K562 (cell line): ENCODE results near the gene TRMT2A. TPM values are rescaled to one million over a fixed set of nuclear protein-coding genes. Genes with fewer than 3 reads are reported as not detected.

ENCODE experiments used
- ASH1L ChIP-seq: fragments of 450-650 bp; IDR thresholded peaks from 2 replicates; pipeline ENCODE4 v1.6.1; 2018; ENCODE audit warnings: borderline replicate concordance, mild to moderate bottlenecking, low read depth; ENCODE audit not compliant: partially characterized antibody
- CCAR2 ChIP-seq: fragments of 200-400 bp; formaldehyde crosslinking; IDR thresholded peaks from 2 replicates; pipeline ENCODE4 v1.6.1; 2017; ENCODE audit warnings: mild to moderate bottlenecking, low read depth, low read length
- EHMT2 ChIP-seq: fragments of 450-650 bp; IDR thresholded peaks from 2 replicates; pipeline ENCODE4 v1.6.1; 2018; ENCODE audit warnings: antibody characterized with exemption
- FOXJ3 ChIP-seq: sonication (generic); formaldehyde crosslinking; IDR thresholded peaks from 2 replicates; pipeline ENCODE4 v1.4.0; 2020; ENCODE audit warnings: mild to moderate bottlenecking, missing genetic modification reagents
- HDAC6 ChIP-seq: IDR thresholded peaks from 2 replicates; pipeline ENCODE4 v1.6.1; 2012; ENCODE audit warnings: low read depth, mild to moderate bottlenecking, control low read depth, inconsistent platforms, low read length, moderate library complexity
- JUND ChIP-seq, 2 experiments: IDR thresholded peaks; 2 replicates in 1 of 2; 3 replicates in 1 of 2; pipeline ENCODE4 v1.6.1; 2011; ENCODE audit warnings: borderline replicate concordance in 2 of 2, low read depth in 2 of 2, low read length in 2 of 2, improper control_type of control experiment in 1 of 2, missing biosample characterization in 1 of 2, missing genetic modification characterization in 1 of 2, missing genetic modification reagents in 1 of 2
- KDM4B ChIP-seq, 2 experiments: fragments of 450-650 bp in 1 of 2; sonication (generic) in 1 of 2; IDR thresholded peaks; 2 replicates each; pipeline ENCODE4 v1.6.1; 2016 to 2017; ENCODE audit warnings: borderline replicate concordance in 2 of 2, antibody characterized with exemption in 1 of 2, low read depth in 1 of 2, mild to moderate bottlenecking in 1 of 2
- NCOA4 ChIP-seq: fragments of 450-650 bp; IDR thresholded peaks from 2 replicates; pipeline ENCODE4 v1.6.1; 2018; ENCODE audit warnings: mild to moderate bottlenecking; ENCODE audit not compliant: partially characterized antibody
- PHF20 ChIP-seq: fragments of 450-650 bp; IDR thresholded peaks from 2 replicates; pipeline ENCODE4 v1.6.1; 2018; ENCODE audit not compliant: partially characterized antibody
- RCOR1 ChIP-seq, 2 experiments: IDR thresholded peaks; 2 replicates each; pipeline ENCODE4 v1.6.1; 2012; ENCODE audit warnings: low read depth in 2 of 2, low read length in 2 of 2, borderline replicate concordance in 1 of 2, improper control_type of control experiment in 1 of 2
- SIN3B ChIP-seq: fragments of 450-650 bp; IDR thresholded peaks from 2 replicates; pipeline ENCODE4 v1.6.1; 2017; ENCODE audit warnings: low read depth, mild to moderate bottlenecking, moderate library complexity
- SNIP1 ChIP-seq: fragments of 450-650 bp; IDR thresholded peaks from 2 replicates; pipeline ENCODE4 v1.7.1; 2017; ENCODE audit warnings: low read depth, mild to moderate bottlenecking
- SRSF1 ChIP-seq: fragments of 200-400 bp; formaldehyde crosslinking; IDR thresholded peaks from 2 replicates; pipeline ENCODE4 v1.6.1; 2017; ENCODE audit warnings: mild to moderate bottlenecking, low read depth, low read length, moderate library complexity
- SRSF7 ChIP-seq: fragments of 200-400 bp; formaldehyde crosslinking; optimal IDR thresholded peaks from 2 replicates; pipeline ENCODE3; 2017; ENCODE audit warnings: mild to moderate bottlenecking, low read depth, low read length
- TCF3 ChIP-seq: sonication (generic); formaldehyde crosslinking; IDR thresholded peaks from 2 replicates; pipeline ENCODE4 v1.4.0; 2020; ENCODE audit warnings: mild to moderate bottlenecking, missing genetic modification reagents
- WHSC1 ChIP-seq: IDR thresholded peaks from one replicate; pipeline ENCODE4 v1.6.1; 2012; ENCODE audit warnings: low read length, control low read depth, inconsistent platforms
- ZFP1 ChIP-seq: fragments of 450-650 bp; formaldehyde crosslinking; IDR thresholded peaks from 2 replicates; pipeline ENCODE4 v1.4.0; 2020; ENCODE audit warnings: mild to moderate bottlenecking, mixed read lengths
- ZNF12 ChIP-seq: sonication (generic); formaldehyde crosslinking; IDR thresholded peaks from 2 replicates; pipeline ENCODE4 v1.4.0; 2020; ENCODE audit warnings: mild to moderate bottlenecking, missing genetic modification reagents
- polyA plus RNA-seq, 8 experiments: library from polyadenylated mRNA; depleted of rRNA in 4 of 8; stranded (reverse) in 5 of 8; unstranded in 3 of 8; fragments of >200 nt; fragmentation: Nextera tagmentation in 2 of 8; fragmentation: Illumina TruSeq in 1 of 8; extraction: Ambion mirVana in 2 of 8; extraction: Trizol in 1 of 8; gene quantifications; 2 replicates each; pipeline versions ENCODE4 v1.2.1 to v1.2.3, GENCODE V29; 2011 to 2014; ENCODE audit warnings: inconsistent platforms in 1 of 8, missing spikeins in 1 of 8
- total RNA-seq, 7 experiments: library from RNA; depleted of rRNA in 6 of 7; stranded (reverse); fragments of >200 nt in 6 of 7; fragmentation: Illumina TruSeq in 2 of 7; extraction: Trizol in 2 of 7; gene quantifications; 2 replicates each; pipeline versions ENCODE4 v1.2.1 to v1.2.3, GENCODE V29; 2011 to 2021; ENCODE audit warnings: low replicate concordance in 1 of 7
- TF ChIP-seq, protein P1 (sequence below): fragments of 450-650 bp; IDR thresholded peaks from 2 replicates; pipeline ENCODE4 v1.6.1; 2018; ENCODE audit not compliant: partially characterized antibody
- TF ChIP-seq, protein P2 (sequence below): fragments of 250-450 bp; sonication (Bioruptor Pico); IDR thresholded peaks from 2 replicates; pipeline ENCODE4 v1.4.0; 2020; ENCODE audit warnings: mild to moderate bottlenecking, moderate library complexity
- TF ChIP-seq, protein P3 (sequence below): fragments of 250-450 bp; sonication (Bioruptor Pico); IDR thresholded peaks from 2 replicates; pipeline ENCODE4 v1.9.0; 2021; ENCODE audit warnings: mild to moderate bottlenecking

The TRMT2A gene
- total and polyA plus RNA-seq, 9 of the 15 experiments (the other 6 are each of a cell fraction or from before 2014, with no cell fraction given): 1.6 to 265 (median 140) TPM

DNA sequence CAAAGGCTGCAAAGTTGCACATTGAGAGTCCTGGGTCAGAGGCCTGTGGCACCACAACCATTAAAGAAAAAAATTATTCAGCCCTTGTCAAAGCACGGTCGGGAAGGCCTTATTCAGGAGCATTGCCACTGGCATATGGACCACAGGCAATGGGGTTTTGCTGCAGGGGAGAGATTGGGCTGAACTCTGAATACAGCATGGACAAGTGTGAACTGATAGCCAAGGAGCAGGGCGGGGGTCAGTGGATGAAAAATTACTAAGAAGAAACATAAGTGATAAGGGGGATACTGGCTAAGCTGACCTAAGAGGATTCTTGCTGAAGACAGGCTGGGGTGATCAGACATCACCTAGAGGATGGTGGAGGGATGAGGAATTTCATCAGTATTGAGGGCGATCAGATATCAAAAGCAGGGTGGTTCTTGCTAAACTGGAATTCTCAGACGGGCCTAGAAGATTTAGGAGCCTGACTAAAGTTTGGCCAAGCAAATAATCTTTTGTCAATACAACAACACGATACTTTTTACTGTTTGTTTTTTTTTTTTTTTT is 40.3 kb downstream of the TRMT2A start (continued):
- TF ChIP-seq, protein P1, sequence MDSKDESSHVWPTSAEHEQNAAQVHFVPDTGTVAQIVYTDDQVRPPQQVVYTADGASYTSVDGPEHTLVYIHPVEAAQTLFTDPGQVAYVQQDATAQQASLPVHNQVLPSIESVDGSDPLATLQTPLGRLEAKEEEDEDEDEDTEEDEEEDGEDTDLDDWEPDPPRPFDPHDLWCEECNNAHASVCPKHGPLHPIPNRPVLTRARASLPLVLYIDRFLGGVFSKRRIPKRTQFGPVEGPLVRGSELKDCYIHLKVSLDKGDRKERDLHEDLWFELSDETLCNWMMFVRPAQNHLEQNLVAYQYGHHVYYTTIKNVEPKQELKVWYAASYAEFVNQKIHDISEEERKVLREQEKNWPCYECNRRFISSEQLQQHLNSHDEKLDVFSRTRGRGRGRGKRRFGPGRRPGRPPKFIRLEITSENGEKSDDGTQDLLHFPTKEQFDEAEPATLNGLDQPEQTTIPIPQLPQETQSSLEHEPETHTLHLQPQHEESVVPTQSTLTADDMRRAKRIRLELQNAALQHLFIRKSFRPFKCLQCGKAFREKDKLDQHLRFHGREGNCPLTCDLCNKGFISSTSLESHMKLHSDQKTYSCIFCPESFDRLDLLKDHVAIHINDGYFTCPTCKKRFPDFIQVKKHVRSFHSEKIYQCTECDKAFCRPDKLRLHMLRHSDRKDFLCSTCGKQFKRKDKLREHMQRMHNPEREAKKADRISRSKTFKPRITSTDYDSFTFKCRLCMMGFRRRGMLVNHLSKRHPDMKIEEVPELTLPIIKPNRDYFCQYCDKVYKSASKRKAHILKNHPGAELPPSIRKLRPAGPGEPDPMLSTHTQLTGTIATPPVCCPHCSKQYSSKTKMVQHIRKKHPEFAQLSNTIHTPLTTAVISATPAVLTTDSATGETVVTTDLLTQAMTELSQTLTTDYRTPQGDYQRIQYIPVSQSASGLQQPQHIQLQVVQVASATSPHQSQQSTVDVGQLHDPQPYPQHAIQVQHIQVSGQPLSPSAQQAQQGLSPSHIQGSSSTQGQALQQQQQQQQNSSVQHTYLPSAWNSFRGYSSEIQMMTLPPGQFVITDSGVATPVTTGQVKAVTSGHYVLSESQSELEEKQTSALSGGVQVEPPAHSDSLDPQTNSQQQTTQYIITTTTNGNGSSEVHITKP: no peak
- TF ChIP-seq FOXJ3: no peak
- TF ChIP-seq RCOR1 (IDR thresholded peaks at IDR 0.05; ENCODE audit: borderline replicate concordance in 1 of 2, low read depth in 2 of 2, low read length in 2 of 2): peak; percentile 73 to 81; a peak in 3 of 4 replicates
- TF ChIP-seq CCAR2: 0 out of 2 replicates have a peak, but pooled peaks have one; percentile 40
- no peak for TF ChIP-seq WHSC1
- no peak for TF ChIP-seq KDM4B (IDR thresholded peaks at IDR 0.05; ENCODE audit: borderline replicate concordance in 2 of 2, low read depth in 1 of 2)
- TF ChIP-seq ZNF12 (CRISPR knock-in tag): no peak
- no peak for TF ChIP-seq EHMT2
- no peak for TF ChIP-seq HDAC6
- TF ChIP-seq, protein P2, sequence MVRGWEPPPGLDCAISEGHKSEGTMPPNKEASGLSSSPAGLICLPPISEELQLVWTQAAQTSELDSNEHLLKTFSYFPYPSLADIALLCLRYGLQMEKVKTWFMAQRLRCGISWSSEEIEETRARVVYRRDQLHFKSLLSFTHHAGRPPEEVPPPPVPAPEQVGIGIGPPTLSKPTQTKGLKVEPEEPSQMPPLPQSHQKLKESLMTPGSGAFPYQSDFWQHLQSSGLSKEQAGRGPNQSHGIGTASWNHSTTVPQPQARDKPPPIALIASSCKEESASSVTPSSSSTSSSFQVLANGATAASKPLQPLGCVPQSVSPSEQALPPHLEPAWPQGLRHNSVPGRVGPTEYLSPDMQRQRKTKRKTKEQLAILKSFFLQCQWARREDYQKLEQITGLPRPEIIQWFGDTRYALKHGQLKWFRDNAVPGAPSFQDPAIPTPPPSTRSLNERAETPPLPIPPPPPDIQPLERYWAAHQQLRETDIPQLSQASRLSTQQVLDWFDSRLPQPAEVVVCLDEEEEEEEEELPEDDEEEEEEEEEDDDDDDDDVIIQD: no peak
- TF ChIP-seq, protein P3, sequence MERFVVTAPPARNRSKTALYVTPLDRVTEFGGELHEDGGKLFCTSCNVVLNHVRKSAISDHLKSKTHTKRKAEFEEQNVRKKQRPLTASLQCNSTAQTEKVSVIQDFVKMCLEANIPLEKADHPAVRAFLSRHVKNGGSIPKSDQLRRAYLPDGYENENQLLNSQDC (CRISPR knock-in tag): peak; percentile 57; the same call in 1 of the 2 replicates
- no peak for TF ChIP-seq PHF20
- no peak for TF ChIP-seq SRSF1
- no peak for TF ChIP-seq SIN3B
- TF ChIP-seq SNIP1: no peak
- peak; percentile 6; the same call in 1 of the 2 replicates for TF ChIP-seq JUND (IDR thresholded peaks at IDR 0.05; ENCODE audit: borderline replicate concordance, low read depth, low read length)
- TF ChIP-seq JUND (tag; IDR thresholded peaks at IDR 0.05; ENCODE audit: borderline replicate concordance, low read depth, low read length): no peak
- no peak for TF ChIP-seq ASH1L
- TF ChIP-seq TCF3: no peak
- no peak for TF ChIP-seq ZFP1 (CRISPR knock-in tag)
- TF ChIP-seq NCOA4: no peak
- TF ChIP-seq SRSF7: no peak
